Activated T-cell treated with anti-CD3 and anti-CD28 coated beads, Interleukin-2, amount 50 U/mL, for 48 hours (primary cell): ENCODE results near the gene AGT.
"Not testable (repeated sequence)": the region's sequence is repeated elsewhere in the genome, so short reads cannot be mapped to it uniquely, and the experiment has no call there.

Source experiments
- DNase-seq, 2 experiments: peaks; one replicate each; pipeline ENCODE4 v3.0.0-alpha.2; 2020

AGT gene

GRCh38 chr1:230684998-230685397 is 28.9 kb downstream of the AGT start:
- no peak for DNase-seq

- DNase-seq = no peak
These were observed 29.8 kb downstream of the AGT start for GRCh38 chr1:230684146-230684545.

- DNase-seq = no peak
These were observed 30.9 kb downstream of the AGT start for GRCh38 chr1:230682882-230683610.

DNA sequence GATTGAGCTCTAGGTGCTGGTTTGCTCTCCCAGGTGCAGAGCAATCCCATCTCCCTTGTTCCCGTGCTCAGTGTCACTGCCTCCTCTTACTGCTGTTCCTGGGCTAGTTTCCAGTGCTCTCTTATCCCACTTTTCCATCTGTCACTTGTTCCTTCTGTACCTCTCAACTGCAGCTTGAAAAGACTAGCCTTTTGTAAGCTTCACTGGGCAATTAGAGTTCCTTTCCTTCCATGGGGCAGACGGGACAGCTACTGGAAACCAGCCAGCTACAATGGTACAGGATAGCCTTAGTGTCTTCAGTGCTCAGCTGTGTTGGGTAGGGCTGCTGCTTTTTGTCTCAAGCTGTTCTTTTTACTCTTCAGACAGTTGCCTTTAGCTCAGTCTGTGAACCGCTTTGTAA is 31.6 kb downstream of the AGT start:
- no peak for DNase-seq

DNA sequence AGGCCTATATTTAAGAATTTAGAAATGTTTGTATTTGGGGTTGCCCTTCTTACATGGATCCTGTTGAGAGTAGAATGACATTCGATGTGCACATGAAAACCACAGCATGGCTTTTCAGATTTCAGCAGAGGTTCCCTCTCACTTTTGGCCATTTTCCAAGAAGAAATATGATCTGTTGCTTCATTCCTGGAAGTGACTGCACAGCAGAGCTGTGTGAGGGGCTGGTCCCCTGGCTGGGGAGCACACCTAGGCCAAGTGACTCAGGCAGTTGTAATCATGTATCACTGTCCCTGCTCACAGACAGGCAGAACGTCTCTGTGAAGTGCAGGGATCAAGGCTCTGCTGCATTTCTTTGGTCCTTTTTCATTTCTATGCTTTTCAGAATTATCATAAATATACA is 32.3 kb downstream of the AGT start:
- DNase-seq = no peak

DNA sequence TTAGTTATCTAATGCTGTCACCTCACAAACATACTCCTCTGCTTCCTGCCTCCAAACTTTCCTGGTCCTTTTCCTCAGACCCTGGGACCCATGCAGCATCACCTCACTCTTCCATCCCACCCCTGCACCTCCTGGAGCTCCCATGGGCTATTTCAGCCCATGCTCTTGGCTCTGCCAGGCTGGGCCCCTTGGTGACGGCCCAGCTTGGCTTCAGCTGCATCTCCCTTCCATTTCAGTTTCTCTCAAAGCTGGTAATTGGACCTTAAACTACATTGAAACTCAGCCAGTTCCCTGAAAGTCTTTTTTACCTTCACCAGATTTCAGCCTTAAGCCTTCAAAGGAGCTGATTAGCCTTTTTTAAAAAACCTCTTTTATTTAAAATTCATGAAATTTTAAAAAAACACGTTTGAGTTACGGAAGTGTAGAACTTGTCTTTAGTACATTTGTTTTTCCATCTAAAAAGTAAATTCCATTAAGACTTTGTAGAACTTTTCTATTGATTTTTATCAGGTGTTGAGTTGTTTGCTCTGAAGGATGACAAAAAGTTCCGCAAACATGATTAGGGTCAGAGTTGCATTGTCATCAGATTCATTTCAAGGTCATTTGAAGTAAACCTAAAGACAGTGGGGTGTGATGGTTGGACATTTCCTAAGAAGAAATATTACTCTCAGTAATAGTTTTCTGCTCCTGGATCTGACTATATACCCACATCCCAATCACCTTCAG is 33.5 kb downstream of the AGT start:
- DNase-seq = no peak

GRCh38 chr1:230679825-230680224 is 34.1 kb downstream of the AGT start:
- no peak for DNase-seq

- DNase-seq = no peak
These were observed 34.7 kb downstream of the AGT start for GRCh38 chr1:230679192-230679591.

DNA sequence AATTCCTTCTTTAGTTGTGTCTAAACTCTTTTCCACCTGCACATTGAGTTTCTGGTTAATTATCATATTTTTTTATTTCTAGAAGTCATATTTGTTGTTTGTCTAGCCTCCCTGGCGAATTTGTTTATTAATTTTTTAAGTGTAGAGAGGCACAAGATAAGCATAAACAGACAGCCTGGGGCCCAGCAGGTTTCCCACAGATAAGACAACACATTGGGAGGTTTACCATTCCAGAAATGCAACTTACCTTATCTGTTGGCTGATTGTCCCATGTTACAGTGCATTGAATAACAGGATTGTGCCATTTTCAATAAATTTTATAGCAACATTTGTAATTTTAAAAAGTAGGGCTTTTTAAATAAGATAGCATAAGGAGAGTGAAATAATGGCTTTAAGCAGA is 36.7 kb downstream of the AGT start:
- no peak for DNase-seq

GRCh38 chr1:230674581-230674980 is 39.3 kb downstream of the AGT start:
- DNase-seq = no peak

GRCh38 chr1:230669543-230669942 is 44.4 kb downstream of the AGT start:
- no peak for DNase-seq

- DNase-seq = no peak
These were observed 45.7 kb downstream of the AGT start for GRCh38 chr1:230668227-230668626.

- DNase-seq = no peak
These were observed 51.9 kb downstream of the AGT start for GRCh38 chr1:230661976-230662375.

DNA sequence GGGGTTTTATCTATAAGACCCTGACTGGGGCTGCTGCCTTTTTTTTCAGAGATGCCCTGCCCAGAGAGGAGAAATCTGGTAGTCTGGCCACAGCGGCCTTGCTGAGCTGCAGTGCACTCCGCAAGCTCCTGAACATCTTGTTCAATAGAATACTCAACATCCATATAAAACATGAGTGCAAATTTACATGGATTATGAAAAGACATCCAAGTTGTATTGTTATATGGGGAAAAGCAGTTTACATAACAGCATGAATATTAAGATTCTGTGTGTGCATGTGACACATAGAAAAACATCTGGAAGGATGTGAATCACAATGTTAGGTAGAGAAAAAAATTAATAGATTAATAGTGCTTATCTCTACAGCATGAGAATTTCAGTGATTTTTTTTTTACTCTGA is 55.2 kb downstream of the AGT start:
- DNase-seq = no peak

DNA sequence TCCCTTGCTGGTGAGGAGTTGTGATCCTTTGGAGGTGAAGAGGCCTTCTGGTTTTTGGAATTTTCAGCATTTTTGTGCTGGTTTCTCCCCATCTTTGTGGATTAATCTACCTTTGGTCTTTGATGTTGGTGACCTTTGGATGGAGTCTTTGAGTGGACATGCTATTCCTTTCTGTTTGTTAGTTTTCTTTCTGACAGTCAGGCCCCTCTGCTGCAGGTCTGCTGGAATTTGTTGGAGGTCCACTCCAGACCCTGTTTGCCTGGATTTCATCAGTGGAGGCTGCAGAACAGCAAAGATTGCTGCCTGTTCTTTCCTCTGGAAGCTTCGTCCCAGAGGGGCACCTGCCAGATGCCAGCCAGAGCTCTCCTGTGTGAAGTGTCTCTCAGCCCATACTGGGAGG is 55.8 kb downstream of the AGT start:
- not testable (repeated sequence) for DNase-seq

DNA sequence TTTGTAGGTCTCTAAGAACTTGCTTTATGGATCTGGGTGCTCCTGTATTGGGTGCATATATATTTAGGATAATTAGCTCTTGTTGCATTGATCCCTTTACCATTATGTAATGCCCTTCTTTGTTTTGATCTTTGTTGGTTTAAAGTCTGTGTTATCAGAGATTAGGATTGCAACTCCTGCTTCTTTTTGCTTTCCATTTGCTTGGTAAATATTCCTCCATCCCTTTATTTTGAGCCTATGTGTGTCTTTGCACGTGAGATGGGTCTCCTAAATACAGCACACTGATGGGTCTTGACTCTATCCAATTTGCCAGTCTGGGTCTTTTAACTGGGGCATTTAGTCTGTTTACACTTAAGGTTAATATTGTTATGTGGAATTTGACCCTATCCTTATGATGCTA is 57.2 kb downstream of the AGT start:
- DNase-seq = not testable (repeated sequence)
